Measurements from ENCODE around the gene JADE1.

GRCh38 chr4:128832243-128832625, 22.7 kb downstream of the JADE1 start:
- no peak for TF ChIP-seq CTCF (conservative IDR thresholded peaks at IDR 0.05; ENCODE audit: low read length)
- no peak for TF ChIP-seq EZH2phosphoT487 (IDR thresholded peaks at IDR 0.05; ENCODE audit: borderline replicate concordance, low read depth, low read length)

Measured in OCI-LY7 (cell line).